GM12891 (cell line): ENCODE results near the gene GPATCH1.

Experiments
- PAX5 ChIP-seq: IDR thresholded peaks from 2 replicates; pipeline ENCODE4 v1.6.1; 2011; ENCODE audit warnings: low read length, moderate library complexity, mild to moderate bottlenecking; ENCODE audit not compliant: insufficient read depth, severe bottlenecking
- POLR2A ChIP-seq: IDR thresholded peaks from 2 replicates; pipeline ENCODE4 v1.6.1; 2011; ENCODE audit warnings: low read depth, low read length, control low read depth
- POLR2AphosphoS5 ChIP-seq: IDR thresholded peaks from 2 replicates; pipeline ENCODE4 v1.6.1; 2011; ENCODE audit warnings: low read depth, low read length, control low read depth
- SPI1 ChIP-seq: IDR thresholded peaks from 2 replicates; pipeline ENCODE4 v1.6.1; 2011; ENCODE audit warnings: low read depth, low read length, control low read depth
- TAF1 ChIP-seq: IDR thresholded peaks from 2 replicates; pipeline ENCODE4 v1.6.1; 2011; ENCODE audit warnings: low read depth, low read length, control low read depth

DNA sequence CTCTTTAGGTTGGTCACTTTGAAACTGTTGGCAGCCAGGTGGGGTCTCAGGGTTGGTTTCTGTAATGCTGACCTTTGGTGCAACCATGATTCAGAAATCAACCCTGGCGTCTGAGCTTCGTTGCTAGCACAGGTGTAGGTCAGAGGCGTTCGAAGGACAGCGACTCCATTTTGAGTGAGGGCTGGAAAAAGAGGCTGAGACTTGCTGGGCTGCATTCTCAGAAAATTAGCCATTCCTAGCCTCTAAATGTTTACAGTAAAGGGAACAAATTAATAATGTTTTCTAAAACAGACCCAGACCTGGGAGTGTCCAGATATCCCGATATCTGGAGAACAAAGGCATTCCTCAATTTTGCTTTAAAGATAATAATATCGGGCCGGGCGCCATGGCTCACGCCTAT is 45.5 kb upstream of the GPATCH1 start:
- TF ChIP-seq SPI1 (no peak), POLR2A (no peak), POLR2AphosphoS5 (no peak), TAF1 (no peak), PAX5 (no peak)
